IPS-18c (cell line): ENCODE results near the gene SPINK1.
"Not testable (repeated sequence)": the region's sequence is repeated elsewhere in the genome, so short reads cannot be mapped to it uniquely, and the experiment has no call there.

Experiments used
- H3K4me3 ChIP-seq: 2 replicates; pipeline ENCODE4 v1.7.0; 2013; ENCODE audit warnings: low read depth, mild to moderate bottlenecking, low read length, moderate library complexity; ENCODE audit not compliant: insufficient read depth
- H3K9me3 ChIP-seq: one replicate; pipeline ENCODE4 v1.6.1; 2013; ENCODE audit warnings: mild to moderate bottlenecking, low read length, moderate library complexity; ENCODE audit not compliant: control insufficient read depth, insufficient read depth

SPINK1 gene, protein sequence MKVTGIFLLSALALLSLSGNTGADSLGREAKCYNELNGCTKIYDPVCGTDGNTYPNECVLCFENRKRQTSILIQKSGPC

GRCh38 chr5:147831465-147831864, at the start of gene SPINK1:
Gene SPINK1, minus strand, starts transcription at chr5:147831671. Its CDS starts 94 bp downstream, at chr5:147831577.
- no peak within 1 kb of the TSS for H3K4me3 ChIP-seq
- H3K9me3 ChIP-seq, result no peaks in the 10 kb centered on the region

DNA sequence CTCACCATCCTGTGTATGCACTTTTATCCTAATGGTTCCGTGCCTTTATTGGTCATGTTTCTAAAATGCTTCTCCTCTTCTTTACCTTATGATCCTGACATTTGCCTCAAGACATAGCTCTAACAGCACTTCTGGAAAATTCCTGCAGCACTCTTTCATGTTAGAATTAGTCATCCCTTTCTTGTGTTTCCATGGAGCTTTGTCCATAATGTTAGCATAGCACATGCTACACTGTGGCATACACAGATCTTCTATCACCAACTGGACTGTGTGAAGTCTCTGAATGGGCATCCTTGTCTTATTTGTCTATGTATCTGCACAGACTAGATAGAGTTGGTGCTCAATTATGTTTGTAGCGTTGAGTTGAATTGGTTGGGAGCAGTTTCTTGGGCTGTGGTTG, 49.0 kb upstream of the SPINK1 start:
- H3K9me3 ChIP-seq, result no peaks in the 10 kb centered on the region
- H3K4me3 ChIP-seq, result no peak overlapping the region

DNA sequence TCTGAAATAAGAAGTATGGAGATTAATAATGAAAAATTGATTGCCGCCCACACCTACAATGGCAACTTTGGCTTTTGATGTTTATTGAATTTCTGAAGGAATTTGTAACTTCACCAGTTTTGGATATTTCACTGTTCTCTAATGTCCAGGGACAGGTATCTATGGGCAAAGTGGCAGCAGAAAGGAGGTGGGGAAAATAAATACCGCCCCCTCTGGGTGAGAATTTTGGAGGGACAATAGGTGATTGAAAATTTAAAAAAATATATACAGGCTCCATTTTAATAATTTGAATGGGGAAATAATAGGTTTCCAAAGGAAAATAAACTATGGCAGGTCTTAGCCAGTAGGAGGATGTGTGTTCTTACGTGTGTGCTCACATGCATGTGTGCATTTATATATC, 48.3 kb upstream of the SPINK1 start:
- no peak overlapping the region for H3K4me3 ChIP-seq
- H3K9me3 ChIP-seq, result no peaks in the 10 kb centered on the region

GRCh38 chr5:147878066-147878759, 46.7 kb upstream of the SPINK1 start, which contains the start of gene SCGB3A2:
Gene SCGB3A2, plus strand, starts transcription at chr5:147878711. Its CDS starts 93 bp downstream, at chr5:147878804.
- Histone ChIP-seq H3K4me3 (no peak within 1 kb of the TSS), H3K9me3 (no peaks in the 10 kb centered on the region)

DNA sequence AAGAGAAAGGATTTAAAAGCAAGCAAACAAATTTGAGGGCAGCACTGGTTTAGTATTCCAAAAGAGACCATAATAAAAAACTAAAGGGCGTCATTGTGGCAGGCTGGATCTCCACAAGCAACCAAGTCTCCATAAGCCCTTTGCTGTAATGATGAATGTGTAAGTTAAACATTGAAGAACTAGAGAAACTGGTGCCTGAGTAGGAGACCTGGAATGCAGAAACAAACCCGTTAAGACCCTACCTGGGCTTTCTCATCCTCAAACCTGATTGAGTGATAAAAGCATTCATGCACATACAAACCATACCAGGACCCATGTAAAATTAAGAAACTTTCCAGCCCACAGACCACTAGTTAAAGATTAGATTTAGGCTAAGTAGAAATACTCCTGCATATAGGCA, 45.2 kb upstream of the SPINK1 start:
- no peaks in the 10 kb centered on the region for H3K9me3 ChIP-seq

DNA sequence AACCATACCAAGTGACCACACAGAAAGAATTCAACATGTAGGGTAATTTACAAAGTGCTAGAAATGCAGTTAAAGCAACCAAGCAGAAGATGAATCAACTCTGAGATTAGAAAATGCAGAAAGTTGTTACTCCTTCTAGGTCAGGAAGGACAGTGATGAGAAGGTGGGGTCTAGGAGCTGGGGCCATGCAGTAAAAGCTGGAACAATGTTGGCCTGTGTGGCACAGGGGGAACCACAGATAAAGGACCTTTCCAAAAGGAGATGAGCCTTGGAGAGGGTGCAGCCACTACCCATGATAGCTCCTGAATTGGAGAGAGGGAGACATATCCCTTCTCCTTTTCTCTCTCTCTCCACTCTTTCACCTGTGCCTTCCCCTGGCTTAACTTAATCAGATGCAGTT, 44.7 kb upstream of the SPINK1 start:
- Histone ChIP-seq H3K4me3 (no peak overlapping the region), H3K9me3 (no peaks in the 10 kb centered on the region)

More for the DNA sequence above, 45.2 kb upstream of the SPINK1 start:
- no peak overlapping the region for H3K4me3 ChIP-seq

- H3K4me3 ChIP-seq, result peak overlapping the region; percentile 42
- H3K9me3 ChIP-seq, result no peaks in the 10 kb centered on the region
Measured at GRCh38 chr5:147874910-147875367, 43.5 kb upstream of the SPINK1 start.

GRCh38 chr5:147874118-147874875, 42.8 kb upstream of the SPINK1 start:
- not testable (repeated sequence) for H3K9me3 ChIP-seq
- peak overlapping the region; percentile 72 for H3K4me3 ChIP-seq

DNA sequence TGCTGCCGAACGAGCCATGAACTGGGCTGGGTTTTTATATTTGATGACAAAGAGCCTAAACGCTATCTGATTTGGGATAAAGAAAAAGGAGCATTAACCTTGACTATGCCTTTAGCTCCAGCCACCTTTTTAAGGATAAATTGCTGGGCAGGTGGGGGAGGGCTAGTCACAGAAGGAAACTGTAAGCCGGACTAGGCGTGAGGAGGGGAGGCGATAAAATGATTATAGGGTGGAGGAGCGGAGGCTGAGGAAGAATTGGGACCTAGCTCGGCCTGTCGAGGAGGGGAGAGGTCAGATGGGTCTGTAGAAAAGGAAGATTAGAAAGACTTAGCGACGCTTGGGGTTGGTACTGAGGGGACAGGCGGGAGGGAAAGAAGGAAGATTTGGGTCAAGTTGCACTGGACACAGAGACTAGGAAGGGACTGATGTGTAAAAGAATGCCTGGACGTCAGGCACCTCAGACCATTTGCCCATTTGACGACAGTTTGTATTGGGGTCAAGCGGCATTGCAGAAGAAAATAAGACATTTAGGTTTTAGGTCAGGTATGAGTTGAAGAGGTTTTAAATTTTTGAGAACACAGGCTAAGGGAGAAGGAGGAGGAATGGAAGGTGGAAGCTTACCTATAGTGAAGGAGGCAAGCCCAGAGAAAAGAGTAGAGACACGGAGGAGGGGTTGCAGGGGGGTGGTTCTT, 41.4 kb upstream of the SPINK1 start:
- peak overlapping the region; percentile 72 for H3K4me3 ChIP-seq
- H3K9me3 ChIP-seq, result not testable (repeated sequence)

DNA sequence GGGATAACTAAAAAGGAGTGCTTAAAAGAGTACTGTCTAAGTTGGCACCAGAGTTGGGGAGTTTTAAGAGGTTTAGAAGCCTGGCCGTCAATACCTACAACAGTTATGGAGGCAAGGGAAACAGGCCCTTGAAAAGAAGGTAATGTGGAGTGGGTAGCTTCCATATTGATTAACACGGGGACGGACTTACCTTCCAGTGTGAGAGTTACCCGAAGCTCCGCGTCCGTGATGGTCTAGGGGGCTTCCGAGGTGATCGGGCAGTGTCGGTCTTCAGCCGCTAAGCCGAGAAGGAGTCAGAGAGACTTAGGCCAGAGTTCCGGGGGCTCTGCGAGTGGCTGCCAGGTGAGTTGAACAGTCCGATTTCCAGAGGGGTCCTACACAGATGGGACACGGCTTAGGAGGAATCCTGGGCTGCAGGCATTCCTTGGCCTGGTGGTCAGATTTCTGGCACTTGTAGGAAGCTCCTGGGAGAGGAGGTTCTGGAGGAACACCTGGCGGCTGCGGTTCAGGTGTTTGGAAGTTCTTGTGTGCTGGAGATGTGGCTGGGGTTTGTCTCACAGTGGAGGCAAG, 40.6 kb upstream of the SPINK1 start:
- not testable (repeated sequence) for H3K9me3 ChIP-seq
- peak overlapping the region; percentile 66 for H3K4me3 ChIP-seq

- peak overlapping the region; percentile 26; the same call in 1 of the 2 replicates for H3K4me3 ChIP-seq
- H3K9me3 ChIP-seq, result not testable (repeated sequence)
Measured at GRCh38 chr5:147869892-147870291, 38.4 kb upstream of the SPINK1 start.

GRCh38 chr5:147869112-147869511, 37.6 kb upstream of the SPINK1 start:
- H3K4me3 ChIP-seq, result peak overlapping the region; percentile 26; the same call in 1 of the 2 replicates
- no peaks in the 10 kb centered on the region for H3K9me3 ChIP-seq

DNA sequence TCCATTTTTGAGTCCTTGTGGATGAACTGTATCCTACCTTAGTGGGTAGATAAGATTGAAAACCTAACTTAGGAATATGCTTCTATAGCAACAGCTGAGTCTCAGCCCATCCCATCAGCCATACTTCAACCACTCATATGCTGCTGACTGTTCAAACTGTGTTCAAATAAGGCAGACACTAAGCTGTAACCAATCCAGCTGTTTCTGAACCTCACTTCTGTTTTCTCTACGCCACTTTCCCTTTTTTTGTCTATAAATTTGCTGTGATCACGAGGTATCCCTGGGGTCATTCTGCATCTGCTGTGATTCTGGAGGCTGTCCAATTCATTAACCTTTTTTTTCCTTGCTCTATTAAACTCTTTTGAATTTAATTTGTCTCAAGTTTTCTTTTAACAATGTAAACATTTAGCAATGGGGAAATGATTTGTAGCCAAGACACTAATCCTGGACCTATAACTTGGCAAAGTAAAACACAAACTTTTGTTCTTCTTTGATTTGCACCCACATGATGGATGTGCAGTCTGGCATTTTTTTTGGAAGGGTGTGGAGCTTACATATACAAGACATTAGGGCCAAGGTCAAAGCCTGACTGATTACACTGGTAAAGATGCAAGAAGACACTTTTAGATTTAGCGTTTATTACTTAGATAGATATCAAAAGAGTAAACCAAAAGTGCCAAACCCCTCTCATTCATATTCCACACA, 32.1 kb upstream of the SPINK1 start:
- Histone ChIP-seq H3K4me3 (no peak overlapping the region), H3K9me3 (no peaks in the 10 kb centered on the region)

GRCh38 chr5:147860641-147861025, 29.2 kb upstream of the SPINK1 start:
- Histone ChIP-seq H3K4me3 (no peak overlapping the region), H3K9me3 (no peaks in the 10 kb centered on the region)

- Histone ChIP-seq H3K9me3 (no peaks in the 10 kb centered on the region), H3K4me3 (no peak overlapping the region)
Measured at GRCh38 chr5:147859962-147860640, 28.6 kb upstream of the SPINK1 start.

DNA sequence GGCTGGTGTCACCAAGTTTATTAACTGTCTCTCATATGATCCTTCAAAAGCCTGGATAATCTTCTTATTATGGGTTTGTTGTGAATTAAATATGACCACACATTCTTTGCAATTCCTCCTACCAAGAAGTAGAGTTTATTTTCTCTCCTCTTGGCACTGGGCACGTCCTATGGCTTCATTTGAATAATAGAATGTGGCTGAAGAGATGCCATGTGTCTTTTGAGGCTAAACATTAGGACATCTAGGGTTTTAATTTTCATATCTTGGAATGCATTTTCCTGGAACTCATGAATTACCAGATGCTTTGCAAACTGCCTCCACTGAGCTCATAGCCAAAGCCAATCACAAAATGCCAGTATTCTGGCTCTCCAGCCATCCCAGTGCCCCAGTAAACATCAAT, 27.1 kb upstream of the SPINK1 start:
- no peak overlapping the region for H3K4me3 ChIP-seq
- no peaks in the 10 kb centered on the region for H3K9me3 ChIP-seq
